Right atrium auricular region (tissue), 2 donors: Measurements from ENCODE around the gene SORL1. TPM values are rescaled to one million over a fixed set of nuclear protein-coding genes. Genes with fewer than 3 reads are reported as not detected.

Source experiments
- DNase-seq: peaks from one replicate; pipeline ENCODE4 v3.0.0-alpha.2; 2019; ENCODE audit warnings: low spot score
- H3K27ac ChIP-seq, 2 donors: fragments of 200-600 bp; sonication (generic); 1 replicate in 1 of 2; 2 replicates in 1 of 2; pipeline ENCODE4 v1.5.1; 2016 to 2019
- H3K27me3 ChIP-seq, 2 donors: fragments of 200-600 bp; sonication (generic); one replicate each; pipeline versions ENCODE4 v1.5.1 to v1.6.0; 2017 to 2019
- H3K36me3 ChIP-seq: fragments of 200-600 bp; sonication (generic); one replicate; pipeline ENCODE4 v1.5.1; 2016
- H3K4me1 ChIP-seq, 2 donors: fragments of 200-600 bp; sonication (generic); one replicate each; pipeline versions ENCODE4 v1.5.1 to v1.6.0; 2017 to 2019
- H3K4me3 ChIP-seq, 2 donors: fragments of 200-600 bp; sonication (generic); 1 replicate in 1 of 2; 2 replicates in 1 of 2; pipeline ENCODE4 v1.5.1; 2017 to 2019; ENCODE audit warnings: mild to moderate bottlenecking in 1 of 2, moderate library complexity in 1 of 2
- H3K9me3 ChIP-seq, 2 donors: fragments of 200-600 bp; sonication (generic); one replicate each; pipeline ENCODE4 v1.5.1; 2019
- CTCF ChIP-seq, 2 donors: fragments of 200-600 bp; sonication (generic); IDR thresholded peaks; one replicate each; pipeline ENCODE4 v1.5.1; 2019; ENCODE audit warnings: antibody characterized with exemption in 2 of 2
- total RNA-seq, 2 donors: library from RNA; depleted of rRNA; stranded (reverse); fragments of >200 nt; gene quantifications; one replicate each; pipeline ENCODE4 v1.1.0, GENCODE V29; 2016

Gene SORL1
- total RNA-seq, 2 donors from 2014 or later, result 6.4 to 7.5 TPM

- no peaks in the 10 kb centered on the region for H3K27me3 ChIP-seq
- no peak for DNase-seq
- TF ChIP-seq CTCF (IDR thresholded peaks at IDR 0.05), result peak in 1 of 2 donors; percentile 54
- no peaks in the 10 kb centered on the region for H3K36me3 ChIP-seq
- H3K27ac ChIP-seq, result no peak overlapping the region
- no peak overlapping the region for H3K4me3 ChIP-seq
- H3K4me1 ChIP-seq, result no peaks in the 10 kb centered on the region
- H3K9me3 ChIP-seq, result peaks cover 0 to 12% of the 10 kb centered on the region in 2 donors
Measured at GRCh38 chr11:121534131-121535093, 82.3 kb downstream of the SORL1 start.

GRCh38 chr11:121535129-121535796, 83.1 kb downstream of the SORL1 start:
- no peak for DNase-seq
- Histone ChIP-seq H3K27ac (no peak overlapping the region), H3K36me3 (no peaks in the 10 kb centered on the region), H3K4me1 (no peaks in the 10 kb centered on the region), H3K9me3 (peaks cover 0 to 5% of the 10 kb centered on the region in 2 donors), H3K4me3 (no peak overlapping the region), H3K27me3 (no peaks in the 10 kb centered on the region)
- TF ChIP-seq CTCF (IDR thresholded peaks at IDR 0.05), result no peak

- no peak for TF ChIP-seq CTCF (IDR thresholded peaks at IDR 0.05)
- Histone ChIP-seq H3K27ac (no peak overlapping the region), H3K4me3 (no peak overlapping the region), H3K9me3 (no peaks in the 10 kb centered on the region), H3K27me3 (no peaks in the 10 kb centered on the region), H3K36me3 (no peaks in the 10 kb centered on the region), H3K4me1 (no peaks in the 10 kb centered on the region)
- DNase-seq, result no peak
Measured at GRCh38 chr11:121536126-121536525, 84.0 kb downstream of the SORL1 start.

- H3K27ac ChIP-seq, result no peak overlapping the region
- no peak for DNase-seq
- H3K9me3 ChIP-seq, result no peaks in the 10 kb centered on the region
- no peak overlapping the region for H3K4me3 ChIP-seq
- H3K36me3 ChIP-seq, result no peaks in the 10 kb centered on the region
- no peak for TF ChIP-seq CTCF (IDR thresholded peaks at IDR 0.05)
- no peaks in the 10 kb centered on the region for H3K4me1 ChIP-seq
- H3K27me3 ChIP-seq, result no peaks in the 10 kb centered on the region
Measured at GRCh38 chr11:121538054-121538453, 85.9 kb downstream of the SORL1 start.

- Histone ChIP-seq H3K27ac (no peak overlapping the region), H3K4me1 (no peaks in the 10 kb centered on the region), H3K27me3 (no peaks in the 10 kb centered on the region), H3K9me3 (no peaks in the 10 kb centered on the region), H3K4me3 (no peak overlapping the region), H3K36me3 (no peaks in the 10 kb centered on the region)
- no peak for DNase-seq
- TF ChIP-seq CTCF (IDR thresholded peaks at IDR 0.05), result no peak
Measured at GRCh38 chr11:121539000-121539399, 86.9 kb downstream of the SORL1 start.
